Panc1 (cell line): Measurements from ENCODE around the gene KDM7A. TPM values are rescaled to one million over a fixed set of nuclear protein-coding genes. Genes with fewer than 3 reads are reported as not detected.

Experiments used
- ATAC-seq: fragments of 200-7000 bp; cut with Tn5 transposase; 2 replicates; pipeline ENCODE4 v1.9.1; 2020; ENCODE audit warnings: mild to moderate bottlenecking, moderate library complexity
- BruUV-seq: library from RNA; stranded (reverse); fragments of 400-500 nt; replicated peaks from 2 replicates; lab custom pipeline; 2021; lab: Mats Ljungman, UMichigan
- CTCF ChIA-PET: fragments of 300-600 bp; sonication (Branson Sonifier 250); formaldehyde crosslinking; loops from one replicate; lab custom pipeline; 2022; ENCODE audit warnings: antibody characterized with exemption; lab: Charles Lee
- POLR2A ChIA-PET: fragments of 300-600 bp; sonication (Branson Sonifier 250); formaldehyde crosslinking; loops from one replicate; lab custom pipeline; 2022; ENCODE audit warnings: antibody characterized with exemption; lab: Charles Lee
- DNase-seq: peaks from one replicate; pipeline ENCODE4 v3.0.0-alpha.2; 2010; ENCODE audit warnings: low read depth, low spot score
- H3K27ac ChIP-seq: 2 replicates; pipeline ENCODE4 v1.5.1; 2011; ENCODE audit warnings: mild to moderate bottlenecking, low read length, inconsistent platforms
- H3K27me3 ChIP-seq: fragments of 200-500 bp; sonication (Bioruptor generic); 2 replicates; pipeline ENCODE4 v1.6.0; 2014; ENCODE audit warnings: low read length, inconsistent platforms; ENCODE audit not compliant: control insufficient read depth, insufficient read depth
- H3K36me3 ChIP-seq: fragments of 200-500 bp; sonication (Bioruptor generic); 2 replicates; pipeline ENCODE4 v1.5.1; 2014; ENCODE audit warnings: inconsistent platforms, mild to moderate bottlenecking, low read length, moderate library complexity; ENCODE audit not compliant: control insufficient read depth, insufficient read depth
- H3K4me1 ChIP-seq: 2 replicates; pipeline ENCODE4 v1.5.1; 2011; ENCODE audit warnings: inconsistent platforms, mild to moderate bottlenecking, low read length, moderate library complexity; ENCODE audit not compliant: control insufficient read depth, insufficient read depth
- H3K4me3 ChIP-seq, 2 experiments: 2 replicates each; pipeline ENCODE4 v1.5.1; 2011 to 2012; ENCODE audit warnings: low read depth in 2 of 2, low read length in 2 of 2, mild to moderate bottlenecking in 2 of 2, inconsistent platforms in 1 of 2, moderate library complexity in 1 of 2
- H3K9me3 ChIP-seq: fragments of 200-500 bp; sonication (Bioruptor generic); 2 replicates; pipeline ENCODE4 v1.5.1; 2014; ENCODE audit warnings: low read depth, mild to moderate bottlenecking, inconsistent platforms, low read length, moderate library complexity; ENCODE audit not compliant: control insufficient read depth, insufficient read depth
- POLR2AphosphoS5 ChIP-seq: IDR thresholded peaks from 2 replicates; pipeline ENCODE4 v1.6.1; 2012; ENCODE audit warnings: mild to moderate bottlenecking, low read depth, low read length, moderate library complexity
- REST ChIP-seq, 2 experiments: IDR thresholded peaks; 2 replicates each; pipeline ENCODE4 v1.6.1; 2011 to 2012; ENCODE audit warnings: low read depth in 2 of 2, control low read depth in 1 of 2, low read length in 1 of 2, mild to moderate bottlenecking in 1 of 2, moderate library complexity in 1 of 2; ENCODE audit not compliant: insufficient read depth in 1 of 2
- SIN3A ChIP-seq: IDR thresholded peaks from 2 replicates; pipeline ENCODE4 v1.6.1; 2012; ENCODE audit warnings: low read depth, mild to moderate bottlenecking, low read length, moderate library complexity, borderline replicate concordance; ENCODE audit not compliant: insufficient read depth
- TCF7L2 ChIP-seq: IDR thresholded peaks from 2 replicates; pipeline ENCODE4 v1.6.1; 2011; ENCODE audit warnings: mild to moderate bottlenecking, low read depth, low read length, inconsistent platforms
- in situ Hi-C: cut with HindIII; loops from 2 replicates; pipeline ENCODE4 v1.10.0; 2016; ENCODE audit warnings: low sequenced_read_pairs, low pct_unique_long_range_greater_than_20kb
- intact Hi-C: fragments of 100-400 bp; cut with micrococcal nuclease; formaldehyde crosslinking; loops from one replicate; pipeline ENCODE4 v1.10.0; 2022; ENCODE audit not compliant: unreplicated experiment
- total RNA-seq: library from RNA; stranded (reverse); gene quantifications from one replicate; pipeline ENCODE4 v1.2.1, GENCODE V29; 2021; ENCODE audit not compliant: unreplicated experiment
- TF ChIP-seq, protein P1 (sequence below): fragments of 450-650 bp; IDR thresholded peaks from 2 replicates; pipeline ENCODE4 v1.5.1; 2017; ENCODE audit warnings: mild to moderate bottlenecking

Gene KDM7A
- total RNA-seq, 1 experiment from 2014 or later = 3.6 TPM

DNA sequence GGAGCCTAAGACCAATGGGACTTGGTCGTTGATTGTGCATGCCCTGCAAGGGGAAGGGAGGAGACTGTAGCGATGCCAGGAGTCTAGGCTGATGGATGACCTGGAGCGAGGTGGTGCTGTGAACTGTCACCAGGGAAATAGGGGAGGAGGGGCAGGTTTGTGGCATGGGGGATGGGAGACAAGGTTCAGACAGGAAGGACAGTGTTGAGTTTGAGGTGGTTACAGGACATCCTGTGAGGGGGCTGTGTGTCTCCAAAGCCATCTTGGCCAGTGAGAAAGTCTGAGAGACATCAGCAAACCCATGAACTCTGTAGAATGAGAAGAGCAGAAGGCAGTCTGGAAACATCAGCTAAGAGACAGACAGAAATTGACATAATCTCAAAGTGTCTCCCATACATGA, 38.5 kb upstream of the KDM7A start:
- no TSS peak for BruUV-seq
- Histone ChIP-seq H3K27ac (no peak overlapping the region), H3K36me3 (no peaks in the 10 kb centered on the region), H3K27me3 (no peaks in the 10 kb centered on the region), H3K9me3 (no peaks in the 10 kb centered on the region), H3K4me1 (no peaks in the 10 kb centered on the region), H3K4me3 (no peak overlapping the region)
- DNase-seq (no peak), ATAC-seq (no peak)
- TF ChIP-seq TCF7L2 (no peak), POLR2AphosphoS5 (no peak)
- TF ChIP-seq, protein P1, sequence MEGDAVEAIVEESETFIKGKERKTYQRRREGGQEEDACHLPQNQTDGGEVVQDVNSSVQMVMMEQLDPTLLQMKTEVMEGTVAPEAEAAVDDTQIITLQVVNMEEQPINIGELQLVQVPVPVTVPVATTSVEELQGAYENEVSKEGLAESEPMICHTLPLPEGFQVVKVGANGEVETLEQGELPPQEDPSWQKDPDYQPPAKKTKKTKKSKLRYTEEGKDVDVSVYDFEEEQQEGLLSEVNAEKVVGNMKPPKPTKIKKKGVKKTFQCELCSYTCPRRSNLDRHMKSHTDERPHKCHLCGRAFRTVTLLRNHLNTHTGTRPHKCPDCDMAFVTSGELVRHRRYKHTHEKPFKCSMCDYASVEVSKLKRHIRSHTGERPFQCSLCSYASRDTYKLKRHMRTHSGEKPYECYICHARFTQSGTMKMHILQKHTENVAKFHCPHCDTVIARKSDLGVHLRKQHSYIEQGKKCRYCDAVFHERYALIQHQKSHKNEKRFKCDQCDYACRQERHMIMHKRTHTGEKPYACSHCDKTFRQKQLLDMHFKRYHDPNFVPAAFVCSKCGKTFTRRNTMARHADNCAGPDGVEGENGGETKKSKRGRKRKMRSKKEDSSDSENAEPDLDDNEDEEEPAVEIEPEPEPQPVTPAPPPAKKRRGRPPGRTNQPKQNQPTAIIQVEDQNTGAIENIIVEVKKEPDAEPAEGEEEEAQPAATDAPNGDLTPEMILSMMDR = no peak
- ChIA-PET POLR2A (no interaction called here), CTCF (no interaction called here)
- in situ Hi-C loops (no loop called here), intact Hi-C loops (no loop called here)

DNA sequence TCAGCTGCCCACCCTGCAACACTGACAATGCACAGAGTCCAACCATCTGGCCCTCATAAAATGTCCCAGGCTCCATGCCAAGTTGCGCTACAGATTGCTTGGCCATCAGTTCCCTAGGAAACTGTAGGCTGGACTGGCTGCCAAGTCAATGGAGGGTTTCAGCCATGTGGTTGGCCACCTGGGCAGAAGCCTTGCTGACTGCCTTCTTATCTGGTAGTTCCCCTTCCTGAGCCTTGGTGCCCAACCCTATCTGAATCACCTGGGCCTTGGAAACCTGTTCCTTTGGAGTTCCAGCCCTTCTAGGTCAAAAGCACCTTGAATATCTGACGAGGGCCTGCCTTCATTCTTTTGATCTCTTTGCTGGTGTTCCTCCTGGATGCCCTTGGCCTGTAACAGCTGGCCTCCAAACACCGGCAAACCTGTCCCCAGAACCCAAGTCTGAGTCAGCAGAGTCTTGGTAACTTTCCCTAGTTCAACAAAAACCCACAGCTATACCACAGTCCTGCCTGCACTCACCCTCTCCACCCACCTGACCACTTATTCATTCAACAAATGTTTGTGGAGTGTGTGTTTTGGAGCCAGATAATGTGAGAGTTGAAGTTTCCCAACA, 37.4 kb upstream of the KDM7A start:
- ATAC-seq (no peak), DNase-seq (no peak)
- no peaks in the 10 kb centered on the region for H3K27me3 ChIP-seq
- BruUV-seq = no TSS peak
- H3K4me1 ChIP-seq = no peaks in the 10 kb centered on the region
- in situ Hi-C loops = no loop called here
- H3K9me3 ChIP-seq = no peaks in the 10 kb centered on the region
- intact Hi-C loops = no loop called here
- ChIA-PET POLR2A (no interaction called here), CTCF (no interaction called here)
- H3K4me3 ChIP-seq = no peak overlapping the region
- TF ChIP-seq TCF7L2 (no peak), POLR2AphosphoS5 (no peak), SIN3A (no peak), REST (IDR thresholded peaks at IDR 0.05; ENCODE audit: insufficient read depth in 1 of 2, low read depth in 2 of 2, low read length in 1 of 2) (no peak)
- TF ChIP-seq, protein P1 = no peak
- H3K36me3 ChIP-seq = no peaks in the 10 kb centered on the region
- H3K27ac ChIP-seq = no peak overlapping the region
